NCI-H128 (cell line): ENCODE data around the gene DCLK1.
A peak's percentile ranks its signal among the peaks of the same experiment; 100 is the strongest.

Source experiments
- DNase-seq: peaks from one replicate; lab custom pipeline; 2025; ENCODE audit not compliant: unreplicated experiment; lab: John Stamatoyannopoulos, UW

The DCLK1 gene

GRCh38 chr13:36131222-36131930 is at the start of gene DCLK1:
Gene DCLK1 (minus strand): TSS chr13:36131382.
- DNase-seq = peak; percentile 9

DNA sequence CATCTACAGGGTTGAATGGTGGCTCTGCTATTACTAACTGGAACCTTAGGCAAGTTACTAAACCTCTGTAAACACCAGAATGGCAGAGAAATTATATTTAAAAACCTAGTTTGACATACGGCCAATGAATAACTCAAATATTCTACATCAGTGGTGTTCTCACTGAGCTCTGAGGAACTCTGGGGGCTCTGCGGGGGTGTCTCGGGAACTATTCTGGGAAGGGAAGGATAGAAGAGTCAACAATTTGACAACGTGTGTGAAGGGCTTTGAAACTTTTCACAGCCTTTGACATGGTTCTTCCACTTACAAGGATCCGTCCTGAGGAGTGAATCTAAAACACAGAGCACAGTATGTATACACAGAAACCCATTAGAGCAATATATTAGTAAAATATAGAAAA is 44.4 kb upstream of the DCLK1 start:
- no peak for DNase-seq

DNA sequence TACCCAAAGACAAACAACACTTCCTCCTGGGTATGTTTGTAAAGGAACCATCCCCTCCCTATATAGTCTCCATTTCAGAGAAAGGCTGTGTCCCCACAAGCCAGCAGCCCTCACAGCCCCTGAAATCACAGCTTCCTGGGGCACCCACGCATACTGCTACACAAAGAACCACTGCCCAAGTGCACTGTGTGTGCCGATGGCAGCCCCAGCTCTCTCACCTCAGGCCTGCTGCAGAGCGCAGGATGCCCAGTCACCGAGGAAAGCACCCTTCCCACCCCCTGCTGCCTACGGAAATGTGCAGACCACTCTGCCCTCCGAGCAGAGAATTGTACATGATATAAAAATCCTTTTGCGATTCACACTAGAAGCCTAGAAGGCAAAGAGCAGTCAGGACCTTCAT is 43.7 kb upstream of the DCLK1 start:
- DNase-seq = no peak

DNA sequence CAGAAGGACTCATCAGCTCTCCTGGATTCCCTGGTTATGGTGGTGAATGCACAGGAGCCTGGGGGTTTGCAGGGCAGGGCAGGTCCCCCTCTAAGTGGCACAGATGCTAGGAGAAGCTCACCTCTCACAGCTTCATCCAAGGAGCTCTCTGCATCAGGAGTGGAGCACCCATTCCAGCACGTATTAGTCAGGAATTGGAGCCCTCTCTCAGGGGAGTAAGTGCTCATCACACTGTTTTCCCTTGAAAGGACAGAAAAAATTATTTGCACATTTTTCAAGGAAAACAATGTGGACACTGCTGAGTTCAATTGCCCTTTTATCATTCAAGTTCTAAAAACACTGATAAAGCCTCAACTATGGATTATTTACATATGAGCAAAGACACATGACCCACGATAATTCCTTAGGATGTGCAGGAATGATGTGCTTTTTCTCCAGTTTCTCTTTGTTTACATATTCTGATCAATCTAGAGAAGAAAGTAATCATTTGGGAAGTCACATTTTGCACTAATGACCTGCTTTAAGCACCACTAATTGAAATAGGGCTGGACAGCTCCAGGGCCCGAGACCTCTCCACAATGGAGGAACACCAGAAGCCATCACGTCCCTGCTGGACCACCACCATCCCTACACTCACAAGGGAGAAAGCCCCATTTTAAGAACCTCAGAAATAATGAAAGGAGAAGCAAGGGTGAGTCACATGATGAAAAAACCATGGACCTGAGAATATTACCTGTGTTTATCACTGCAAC is 42.6 kb upstream of the DCLK1 start:
- DNase-seq = no peak

- no peak for DNase-seq
These were observed 34.9 kb upstream of the DCLK1 start for GRCh38 chr13:36166046-36166445.

DNA sequence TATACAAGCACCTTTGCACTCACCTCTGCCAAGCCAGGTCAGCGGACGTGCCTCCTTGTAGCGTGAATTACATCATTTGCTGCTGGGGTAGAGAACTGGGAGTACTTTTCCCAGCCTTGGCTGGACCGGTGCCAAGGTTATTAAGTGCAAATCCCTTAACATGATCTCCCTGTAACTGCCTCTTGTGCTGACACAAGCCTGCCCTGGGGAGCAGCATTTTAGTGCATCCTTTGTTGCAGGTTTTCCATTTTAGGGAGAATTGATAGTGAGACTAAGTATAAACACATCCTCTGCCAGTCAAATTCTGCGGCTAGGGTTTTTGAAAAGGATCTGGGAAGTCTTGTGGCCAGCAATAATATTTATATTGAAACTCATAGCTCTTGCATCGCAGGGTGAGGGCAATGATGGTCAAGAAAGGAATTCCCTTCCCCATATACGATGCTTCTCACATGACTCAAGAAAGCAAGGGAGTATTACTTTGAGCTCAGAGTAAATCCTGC is 32.7 kb upstream of the DCLK1 start:
- peak; percentile 93 for DNase-seq

DNA sequence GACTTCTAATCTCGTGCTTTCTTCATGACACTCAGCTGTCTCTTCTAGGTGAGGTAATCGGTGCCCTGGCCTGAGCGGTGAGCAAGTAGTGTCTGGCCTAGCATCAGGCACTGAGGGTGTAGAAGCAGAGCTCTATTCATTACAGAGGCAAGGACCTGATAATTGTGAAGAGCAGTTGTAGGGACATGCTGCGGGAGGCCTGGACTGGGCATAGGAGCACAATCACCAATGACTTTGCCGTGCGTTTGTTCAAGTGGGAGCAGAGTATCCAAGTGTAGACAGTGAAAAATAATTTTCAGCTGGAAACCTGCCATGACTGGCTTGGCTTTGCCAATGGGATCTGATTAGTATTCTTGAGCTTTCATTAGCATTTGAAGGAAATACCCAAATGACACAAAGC is 32.1 kb upstream of the DCLK1 start:
- no peak for DNase-seq

GRCh38 chr13:36160297-36160696 is 29.1 kb upstream of the DCLK1 start:
- DNase-seq = no peak

- no peak for DNase-seq
These were observed 27.4 kb upstream of the DCLK1 start for GRCh38 chr13:36158611-36159010.

DNA sequence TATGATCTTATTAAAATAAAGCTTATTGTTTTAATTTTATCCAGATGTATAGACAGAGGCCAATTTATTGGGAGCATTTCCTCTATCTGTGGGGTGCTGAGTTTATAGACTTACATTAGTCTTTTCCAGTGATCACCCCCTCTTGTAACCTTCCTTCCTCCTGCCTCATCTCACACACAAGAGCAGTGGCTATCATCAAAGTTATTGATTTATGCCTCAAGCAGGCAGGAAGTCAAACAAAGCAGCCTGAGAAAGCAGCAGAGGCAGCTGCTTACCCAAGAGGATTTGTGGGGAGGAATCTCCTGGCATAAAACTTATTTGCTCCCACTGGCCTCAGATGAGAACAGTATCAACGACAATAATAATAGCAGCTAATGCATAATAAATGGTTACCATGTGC is 26.3 kb upstream of the DCLK1 start:
- no peak for DNase-seq

- DNase-seq = no peak
These were observed 23.5 kb upstream of the DCLK1 start for GRCh38 chr13:36154567-36155291.

- no peak for DNase-seq
These were observed 20.4 kb upstream of the DCLK1 start for GRCh38 chr13:36151591-36151990.

GRCh38 chr13:36148446-36148845 is 17.3 kb upstream of the DCLK1 start:
- no peak for DNase-seq

GRCh38 chr13:36147330-36147729 is 16.1 kb upstream of the DCLK1 start:
- no peak for DNase-seq

GRCh38 chr13:36146511-36147269 is 15.5 kb upstream of the DCLK1 start:
- DNase-seq = no peak

DNA sequence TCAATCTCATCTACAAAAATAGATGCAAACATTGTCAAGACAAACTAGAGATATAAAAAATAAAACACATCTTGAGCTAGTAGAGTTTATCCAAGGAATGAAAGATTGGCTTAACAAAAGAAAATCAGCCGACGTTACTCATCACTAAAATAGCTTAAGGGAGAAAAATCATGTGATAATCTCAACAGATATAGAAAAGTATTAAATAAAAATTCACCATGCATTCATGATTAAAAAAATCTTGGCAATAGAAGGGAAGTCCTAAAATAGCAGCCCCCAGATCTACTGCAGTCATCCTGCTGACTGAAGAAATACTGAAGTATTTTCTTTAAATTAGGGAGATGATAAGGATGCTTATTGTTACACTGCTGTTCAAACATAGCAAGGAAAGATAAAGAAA is 12.6 kb upstream of the DCLK1 start:
- no peak for DNase-seq

GRCh38 chr13:36142735-36143134 is 11.6 kb upstream of the DCLK1 start:
- DNase-seq = no peak

- DNase-seq = no peak
These were observed 4.7 kb upstream of the DCLK1 start for GRCh38 chr13:36135876-36136275.

DNA sequence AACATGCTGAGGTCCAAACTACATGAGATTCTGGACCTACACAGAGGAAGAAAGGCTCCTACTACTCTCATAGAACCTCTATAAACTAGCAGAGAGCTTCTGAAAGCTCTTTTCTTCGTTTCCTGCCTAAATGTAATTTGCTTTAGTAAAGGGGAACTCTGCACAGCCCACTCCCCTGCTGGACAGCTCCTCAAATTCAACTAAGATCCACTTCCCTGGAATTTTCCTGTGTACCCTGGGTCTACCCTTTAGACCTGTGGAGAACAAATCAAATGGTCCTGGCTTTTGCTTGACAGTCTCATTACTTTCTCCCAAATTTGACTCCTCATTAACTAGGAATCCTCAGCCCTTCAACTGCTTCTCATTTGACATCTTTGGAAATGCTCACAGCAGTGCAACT is 3.5 kb upstream of the DCLK1 start:
- DNase-seq = no peak

GRCh38 chr13:36133950-36134626 is 2.9 kb upstream of the DCLK1 start:
- no peak for DNase-seq

DNA sequence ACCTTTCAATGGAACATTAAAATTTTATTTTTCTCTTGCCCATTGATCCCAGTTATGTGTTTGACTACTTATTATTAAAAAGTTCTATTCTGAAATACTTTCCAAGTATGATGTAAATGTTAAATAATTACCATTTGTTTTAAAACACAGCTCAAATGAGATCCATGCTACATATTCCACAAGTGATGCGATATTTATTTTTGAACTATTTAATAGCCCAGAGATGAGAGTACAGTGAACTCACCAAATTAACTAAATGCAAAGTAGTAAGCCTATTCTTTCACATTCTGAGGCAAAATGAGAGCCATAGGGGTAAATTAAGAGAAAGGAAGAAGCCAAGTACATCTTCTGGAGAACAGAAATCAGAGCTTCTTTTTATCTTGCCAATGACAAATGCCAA is 1.2 kb upstream of the DCLK1 start:
- DNase-seq = no peak
